Activated T-cell treated with anti-CD3 and anti-CD28 coated beads, Interleukin-2, amount 50 U/mL, for 48 hours (primary cell): Measurements from ENCODE around the gene CDH19.

Source experiments
- DNase-seq, 2 experiments: peaks; one replicate each; pipeline ENCODE4 v3.0.0-alpha.2; 2020

Gene CDH19

GRCh38 chr18:66603941-66604627, at the start of gene CDH19:
Gene CDH19 (minus strand): TSS chr18:66604090. CDS start chr18:66572204, 31,886 bp downstream.
- DNase-seq, result no peak

- no peak for DNase-seq
Observed at GRCh38 chr18:66647671-66648070, 43.8 kb upstream of the CDH19 start.

- no peak for DNase-seq
Observed at GRCh38 chr18:66646609-66647008, 42.7 kb upstream of the CDH19 start.

- no peak for DNase-seq
Observed at GRCh38 chr18:66645983-66646382, 42.1 kb upstream of the CDH19 start.

GRCh38 chr18:66641056-66641455, 37.2 kb upstream of the CDH19 start:
- DNase-seq, result no peak

- no peak for DNase-seq
Observed at GRCh38 chr18:66640431-66640830, 36.5 kb upstream of the CDH19 start.

GRCh38 chr18:66638856-66639629, 35.2 kb upstream of the CDH19 start:
- no peak for DNase-seq

GRCh38 chr18:66635342-66635741, 31.5 kb upstream of the CDH19 start:
- DNase-seq, result no peak

- DNase-seq, result no peak
Observed at GRCh38 chr18:66632756-66633155, 28.9 kb upstream of the CDH19 start.

GRCh38 chr18:66630831-66631230, 26.9 kb upstream of the CDH19 start:
- no peak for DNase-seq

- DNase-seq, result no peak
Observed at GRCh38 chr18:66623821-66624220, 19.9 kb upstream of the CDH19 start.

- DNase-seq, result no peak
Observed at GRCh38 chr18:66621816-66622576, 18.1 kb upstream of the CDH19 start.

GRCh38 chr18:66616523-66616983, 12.7 kb upstream of the CDH19 start:
- DNase-seq, result no peak

GRCh38 chr18:66615176-66615575, 11.3 kb upstream of the CDH19 start:
- DNase-seq, result no peak

- DNase-seq, result no peak
Observed at GRCh38 chr18:66607632-66608031, 3.7 kb upstream of the CDH19 start.

GRCh38 chr18:66601649-66602048, 2.2 kb downstream of the CDH19 start:
- no peak for DNase-seq

GRCh38 chr18:66599190-66599589, 4.7 kb downstream of the CDH19 start:
- DNase-seq, result no peak

GRCh38 chr18:66587430-66587829, 16.5 kb downstream of the CDH19 start:
- DNase-seq, result no peak

- no peak for DNase-seq
Observed at GRCh38 chr18:66582211-66582610, 21.7 kb downstream of the CDH19 start.

GRCh38 chr18:66575263-66575662, 28.6 kb downstream of the CDH19 start:
- DNase-seq, result no peak

GRCh38 chr18:66571845-66572244, 32.0 kb downstream of the CDH19 start:
- DNase-seq, result no peak

- no peak for DNase-seq
Observed at GRCh38 chr18:66566616-66567015, 37.3 kb downstream of the CDH19 start.

GRCh38 chr18:66564236-66564635, 39.7 kb downstream of the CDH19 start:
- no peak for DNase-seq

GRCh38 chr18:66562279-66562678, 41.6 kb downstream of the CDH19 start:
- no peak for DNase-seq
